Hematopoietic multipotent progenitor cell treated with erythropoietin and hydrocortisone succinate and interleukin-3 and kit ligand, for 4 days (in vitro differentiated cells): ENCODE results near the gene RAP1A.
"Not testable (repeated sequence)": the region's sequence is repeated elsewhere in the genome, so short reads cannot be mapped to it uniquely, and the experiment has no call there.

ENCODE experiments used
- DNase-seq: peaks from one replicate; pipeline ENCODE4 v3.0.0-alpha.2; 2015

RAP1A gene

GRCh38 chr1:111598544-111598943 is 21.0 kb upstream of the RAP1A start:
- no peak for DNase-seq

- DNase-seq: peak; percentile 79
These were observed 19.6 kb upstream of the RAP1A start for GRCh38 chr1:111599781-111600693.

DNA sequence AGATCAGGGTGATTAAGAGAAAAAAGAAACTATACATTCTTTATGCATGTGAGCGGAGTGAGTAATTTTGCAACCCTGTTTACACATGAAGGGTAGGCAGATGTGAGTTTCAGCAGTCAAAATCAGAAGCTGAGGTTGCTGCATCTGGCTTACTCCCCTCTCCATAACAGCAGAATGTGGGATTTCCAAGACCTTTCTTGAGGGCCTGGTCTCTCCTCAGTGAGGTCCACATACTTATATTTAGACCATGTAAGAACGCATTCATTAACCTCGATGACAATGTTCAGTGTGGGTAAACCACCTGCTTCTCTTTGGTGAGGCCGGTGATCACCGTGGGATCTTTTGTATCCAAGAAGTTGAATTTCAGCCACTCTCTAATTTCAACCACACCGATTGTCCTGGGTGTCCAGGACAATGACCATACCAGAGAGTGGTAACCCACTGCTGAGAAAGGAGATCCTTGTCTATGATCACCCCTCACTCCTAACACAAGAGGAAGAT is 18.7 kb upstream of the RAP1A start:
- DNase-seq: no peak

DNA sequence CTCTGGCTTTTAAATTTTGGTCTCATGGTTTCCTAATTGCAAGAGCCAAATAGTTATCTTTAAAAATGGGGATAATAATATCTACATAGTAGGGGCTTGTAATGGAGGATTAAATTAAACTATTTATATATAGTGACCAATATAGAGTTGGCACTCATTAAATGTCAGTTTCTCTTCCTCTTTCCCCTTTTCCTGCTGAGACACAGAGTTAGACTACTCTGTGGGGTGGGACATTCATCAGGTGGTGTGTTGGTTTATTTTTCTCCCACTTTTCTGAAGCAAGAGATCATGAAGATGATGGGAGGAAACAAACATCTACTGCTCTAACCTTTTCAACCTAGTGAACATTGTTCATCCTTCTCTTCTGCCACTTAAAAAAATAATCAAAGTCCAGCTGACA is 17.3 kb upstream of the RAP1A start:
- no peak for DNase-seq

GRCh38 chr1:111602974-111603373 is 16.6 kb upstream of the RAP1A start:
- DNase-seq: no peak

GRCh38 chr1:111603979-111604378 is 15.6 kb upstream of the RAP1A start:
- DNase-seq: peak; percentile 49

DNA sequence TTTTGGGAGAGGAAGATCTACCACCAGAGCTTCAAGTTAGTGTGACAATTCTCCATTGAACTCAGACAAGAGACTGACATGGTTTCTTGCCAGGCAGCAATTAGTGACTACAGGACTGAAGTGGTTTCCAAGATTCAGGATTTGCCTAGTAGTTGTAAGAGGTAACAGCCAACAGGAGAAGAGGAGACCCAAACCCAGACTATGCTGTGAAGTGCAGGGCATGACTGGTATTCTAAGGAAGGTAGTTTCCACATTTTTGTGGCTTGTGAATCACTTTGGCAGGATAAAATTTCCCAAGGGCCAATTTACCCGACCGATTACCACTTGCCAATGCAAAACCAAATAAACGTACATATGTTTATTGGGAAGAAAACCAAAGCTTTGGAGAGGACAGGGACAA is 14.7 kb upstream of the RAP1A start:
- DNase-seq: no peak

GRCh38 chr1:111605576-111605975 is 14.0 kb upstream of the RAP1A start:
- DNase-seq: no peak

DNA sequence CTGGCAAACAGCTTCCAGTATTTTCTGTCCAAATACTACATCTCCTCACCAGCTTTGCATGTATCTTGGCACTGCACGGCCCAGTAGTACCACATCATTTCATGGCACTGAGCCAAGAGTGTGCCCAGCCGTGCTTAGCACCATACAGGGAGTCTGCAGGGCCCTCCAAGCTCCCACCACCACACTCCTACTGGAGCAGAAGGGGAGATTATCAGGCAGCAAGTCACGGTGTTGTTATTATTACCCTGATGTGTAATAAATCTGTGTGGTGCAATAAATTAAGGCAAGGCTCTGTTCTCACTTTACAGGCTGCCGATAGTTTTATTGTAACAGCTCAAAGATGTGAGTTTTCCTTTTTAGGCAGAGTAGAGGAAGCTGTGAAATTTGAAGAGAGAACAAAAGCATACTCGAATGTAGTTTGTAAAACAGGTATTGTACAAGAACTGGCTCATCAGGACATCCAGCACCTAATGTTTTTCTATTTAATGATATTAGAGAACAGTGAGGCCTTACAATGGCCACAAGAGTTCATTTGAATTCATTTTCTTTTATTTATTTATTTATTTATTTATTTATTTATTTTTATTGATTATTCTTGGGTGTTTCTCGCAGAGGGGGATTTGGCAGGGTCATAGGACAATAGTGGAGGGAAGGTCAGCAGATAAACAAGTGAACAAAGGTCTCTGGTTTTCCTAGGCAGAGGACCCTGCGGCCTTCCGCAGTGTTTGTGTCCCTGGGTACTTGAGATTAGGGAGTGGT is 13.0 kb upstream of the RAP1A start:
- not testable (repeated sequence) for DNase-seq

GRCh38 chr1:111608528-111608927 is 11.1 kb upstream of the RAP1A start:
- DNase-seq: not testable (repeated sequence)

GRCh38 chr1:111611986-111612385 is 7.6 kb upstream of the RAP1A start:
- DNase-seq: peak; percentile 91

- DNase-seq: peak; percentile 65
These were observed 3.5 kb upstream of the RAP1A start for GRCh38 chr1:111615870-111616715.

DNA sequence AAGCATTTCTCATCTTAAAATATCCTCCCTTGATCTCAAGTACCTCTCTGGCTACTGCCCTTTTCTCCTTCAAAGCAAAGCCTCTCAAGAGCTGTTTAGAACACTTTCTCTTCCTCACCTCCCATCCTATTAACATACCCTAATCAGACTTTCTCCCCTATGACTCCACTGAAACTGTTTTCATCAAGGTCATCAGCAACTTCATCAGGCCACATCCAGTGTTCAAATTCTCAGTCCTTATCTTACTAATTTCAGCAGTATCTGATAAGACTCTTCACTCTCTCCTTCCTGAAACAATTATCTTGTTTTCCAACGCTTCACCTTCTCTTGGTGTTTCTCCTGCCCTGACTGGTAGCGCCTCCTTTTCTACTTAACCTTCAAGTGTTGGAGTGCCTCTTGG is 1.5 kb upstream of the RAP1A start:
- no peak for DNase-seq

- no peak for DNase-seq
These were observed 491 bp upstream of the RAP1A start for GRCh38 chr1:111618961-111619634.

DNA sequence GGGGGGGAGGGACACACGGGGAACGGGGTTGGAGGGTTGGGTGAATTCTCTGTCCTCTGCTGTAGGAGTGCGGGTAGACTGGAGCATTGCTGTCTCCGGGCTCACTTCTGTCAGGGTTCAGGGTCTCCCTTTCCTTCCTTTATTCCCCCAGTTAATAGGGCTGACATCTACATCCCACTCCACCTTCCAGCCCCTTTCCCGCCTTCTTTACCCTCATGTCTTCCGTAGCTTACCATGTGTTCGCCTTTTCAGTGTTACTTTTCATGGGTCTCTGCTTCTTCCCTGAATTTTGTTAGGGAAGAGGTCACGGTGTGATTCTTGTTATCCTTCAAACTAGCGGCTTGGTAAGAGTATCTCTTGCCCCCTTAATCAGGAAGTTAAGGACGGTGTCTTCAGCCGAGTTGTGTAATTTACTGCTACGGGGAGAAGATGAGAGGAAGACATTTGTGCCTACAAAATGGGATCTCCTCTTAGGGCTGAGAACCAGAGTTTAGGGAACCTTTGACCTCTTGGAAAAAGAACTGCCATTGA is 917 bp downstream of the RAP1A start:
- peak; percentile 67 for DNase-seq

DNA sequence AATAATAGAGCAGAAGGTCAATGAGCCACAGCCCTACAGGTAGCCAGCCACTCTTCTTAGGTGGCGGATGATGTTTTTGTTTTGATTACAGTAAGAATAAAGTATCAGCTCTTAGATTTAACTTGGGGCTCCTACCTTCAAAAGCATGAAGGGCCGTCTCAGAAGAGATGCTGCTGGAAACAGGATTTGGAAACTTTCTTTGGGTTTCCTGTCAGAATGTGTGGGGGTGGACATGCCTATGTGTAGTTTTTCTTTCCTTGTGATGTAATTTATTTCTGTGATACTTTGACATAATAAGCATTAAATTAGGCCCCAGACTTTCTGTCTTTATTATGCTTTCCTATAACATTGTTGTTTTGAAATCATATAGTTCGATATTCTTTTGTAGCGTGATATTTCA is 1.5 kb downstream of the RAP1A start:
- peak; percentile 51 for DNase-seq

- no peak for DNase-seq
These were observed 2.6 kb downstream of the RAP1A start for GRCh38 chr1:111622166-111622565.

GRCh38 chr1:111624382-111624781 is 4.8 kb downstream of the RAP1A start:
- DNase-seq: no peak

- DNase-seq: no peak
These were observed 5.7 kb downstream of the RAP1A start for GRCh38 chr1:111625276-111625675.

GRCh38 chr1:111628153-111628552 is 8.6 kb downstream of the RAP1A start:
- no peak for DNase-seq

GRCh38 chr1:111629190-111629954 is 9.8 kb downstream of the RAP1A start:
- DNase-seq: no peak
